Activated effector memory CD4-positive, alpha-beta T cell treated with anti-CD3 and anti-CD28 coated beads, Interleukin-2, amount 50 U/mL, for 16 hours (primary cell): ENCODE measurements around the gene MTARC2.
"Not testable (repeated sequence)": the region's sequence is repeated elsewhere in the genome, so short reads cannot be mapped to it uniquely, and the experiment has no call there.

Experiments used
- DNase-seq: peaks from one replicate; pipeline ENCODE4 v3.0.0-alpha.2; 2020

The MTARC2 gene

DNA sequence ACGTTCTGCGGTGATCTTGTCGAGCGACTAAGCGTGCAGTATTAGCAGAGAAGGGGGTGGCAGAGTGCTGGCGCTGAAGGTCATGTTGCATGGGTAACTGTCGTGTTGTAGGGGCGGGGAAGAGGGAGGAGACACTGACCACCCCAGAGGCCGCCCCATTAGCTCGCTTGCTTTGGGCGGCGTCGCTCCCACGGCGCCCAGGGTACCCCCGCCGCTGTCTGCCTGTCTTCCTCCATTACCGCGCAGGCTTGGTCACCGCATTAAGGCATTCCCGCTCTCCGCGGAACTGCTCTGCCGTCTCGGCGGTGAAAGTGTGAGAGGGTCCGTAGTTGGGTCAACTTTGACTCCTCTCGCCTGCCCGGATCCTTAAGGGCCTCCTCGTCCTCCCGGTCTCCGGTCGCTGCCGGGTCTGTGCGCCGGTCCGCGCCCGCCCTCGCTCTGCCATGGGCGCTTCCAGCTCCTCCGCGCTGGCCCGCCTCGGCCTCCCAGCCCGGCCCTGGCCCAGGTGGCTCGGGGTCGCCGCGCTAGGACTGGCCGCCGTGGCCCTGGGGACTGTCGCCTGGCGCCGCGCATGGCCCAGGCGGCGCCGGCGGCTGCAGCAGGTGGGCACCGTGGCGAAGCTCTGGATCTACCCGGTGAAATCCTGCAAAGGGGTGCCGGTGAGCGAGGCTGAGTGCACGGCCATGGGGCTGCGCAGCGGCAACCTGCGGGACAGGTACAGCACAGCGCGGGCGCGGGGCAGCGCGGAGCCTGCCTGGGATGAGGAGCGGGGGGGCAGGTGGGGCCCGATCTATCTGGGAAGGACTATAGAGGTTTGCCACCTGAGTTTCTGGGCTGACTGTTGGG, at the start of gene MTARC2:
TSS of gene MTARC2 (plus strand) at position 234 of the 846 bp plus-strand sequence. CDS start at position 444, 210 bp downstream.
- DNase-seq, result no peak

DNA sequence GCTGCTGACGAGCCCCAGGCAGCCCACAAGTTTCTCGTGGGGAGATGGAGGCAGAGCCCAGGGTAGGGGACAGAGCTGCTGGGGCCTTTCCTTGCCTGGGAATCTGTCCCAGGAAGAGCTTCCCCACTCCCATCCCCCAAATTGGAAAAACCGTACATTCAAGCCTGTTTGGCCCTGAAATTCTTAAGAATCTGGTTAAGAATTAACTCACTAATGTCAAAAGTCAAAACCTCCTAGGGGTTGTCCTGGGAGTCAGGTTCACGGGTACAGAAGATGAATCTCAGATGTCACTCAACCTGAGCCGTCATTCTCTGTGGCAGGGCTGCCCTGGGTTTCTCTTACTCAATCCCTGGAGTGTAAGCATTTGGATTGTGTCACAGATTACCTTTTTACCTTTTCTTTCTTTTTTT, 49.5 kb upstream of the MTARC2 start:
- no peak for DNase-seq

DNA sequence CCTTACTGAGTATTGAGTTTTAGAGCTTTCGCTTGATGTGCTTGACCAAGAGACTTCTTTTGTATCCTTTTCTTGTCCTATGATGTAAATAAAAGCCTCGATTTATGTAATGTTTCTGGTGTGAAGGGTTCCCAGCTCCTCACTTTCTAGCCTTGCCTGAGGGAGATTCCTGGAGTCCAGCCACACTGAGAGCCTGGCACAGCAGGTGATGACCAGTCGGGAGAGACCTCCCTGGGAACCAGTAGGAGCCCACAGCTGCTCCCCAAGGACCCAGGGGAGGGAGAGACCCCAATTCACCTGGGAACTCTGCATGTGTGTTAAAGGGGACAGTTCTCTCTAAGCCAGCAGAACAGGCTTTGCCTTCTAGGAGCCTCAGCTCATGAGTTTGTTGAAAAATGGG, 49.1 kb upstream of the MTARC2 start:
- no peak for DNase-seq

DNA sequence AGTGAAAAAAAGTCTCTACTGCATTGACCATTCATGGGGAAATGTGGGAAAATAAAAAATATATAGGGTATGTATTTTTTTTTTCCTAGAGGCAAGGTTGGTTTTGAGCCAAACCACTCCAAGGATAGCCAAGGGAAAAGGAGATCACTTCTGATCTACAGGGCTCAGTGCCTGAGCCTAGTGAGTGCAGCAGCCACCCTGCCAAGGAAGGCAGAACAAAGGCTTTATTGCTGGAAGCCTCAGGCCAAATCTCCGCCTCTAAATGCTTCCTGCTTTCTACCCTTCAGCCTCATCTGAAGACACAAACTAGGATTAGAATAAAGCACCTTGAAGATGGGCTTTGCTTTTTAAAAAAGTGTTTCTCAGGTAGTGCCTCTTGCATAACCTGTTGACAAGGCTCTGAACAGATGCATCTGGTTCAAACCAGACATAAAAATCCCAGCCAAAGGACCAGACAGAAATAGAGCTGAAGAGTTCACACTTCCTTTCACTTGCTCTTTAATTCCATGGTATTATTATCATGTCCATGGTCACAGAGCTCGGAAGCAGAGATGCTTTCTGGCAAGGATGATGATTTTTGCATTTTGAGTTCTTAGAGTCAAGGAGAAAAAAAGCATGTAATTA, 47.5 kb upstream of the MTARC2 start:
- DNase-seq, result no peak

DNA sequence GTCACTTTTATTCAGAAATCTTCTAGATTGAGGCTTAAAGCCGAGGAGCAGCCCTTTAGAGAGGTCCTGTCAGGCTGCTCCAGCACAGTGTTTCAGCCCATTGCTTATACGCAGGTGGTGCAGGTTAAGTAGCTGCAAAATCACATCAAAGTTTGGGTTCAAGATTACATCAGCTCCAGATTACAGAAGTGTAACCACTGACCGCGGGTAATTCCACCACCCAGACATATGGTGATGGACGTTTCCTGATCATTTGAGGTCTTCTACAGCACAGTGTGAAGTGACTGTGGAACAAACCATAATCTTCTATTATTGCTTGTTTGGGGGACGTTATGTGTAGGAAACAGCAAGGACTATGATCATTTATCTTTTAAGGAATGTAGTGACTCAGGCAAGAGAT, 46.1 kb upstream of the MTARC2 start:
- no peak for DNase-seq

DNA sequence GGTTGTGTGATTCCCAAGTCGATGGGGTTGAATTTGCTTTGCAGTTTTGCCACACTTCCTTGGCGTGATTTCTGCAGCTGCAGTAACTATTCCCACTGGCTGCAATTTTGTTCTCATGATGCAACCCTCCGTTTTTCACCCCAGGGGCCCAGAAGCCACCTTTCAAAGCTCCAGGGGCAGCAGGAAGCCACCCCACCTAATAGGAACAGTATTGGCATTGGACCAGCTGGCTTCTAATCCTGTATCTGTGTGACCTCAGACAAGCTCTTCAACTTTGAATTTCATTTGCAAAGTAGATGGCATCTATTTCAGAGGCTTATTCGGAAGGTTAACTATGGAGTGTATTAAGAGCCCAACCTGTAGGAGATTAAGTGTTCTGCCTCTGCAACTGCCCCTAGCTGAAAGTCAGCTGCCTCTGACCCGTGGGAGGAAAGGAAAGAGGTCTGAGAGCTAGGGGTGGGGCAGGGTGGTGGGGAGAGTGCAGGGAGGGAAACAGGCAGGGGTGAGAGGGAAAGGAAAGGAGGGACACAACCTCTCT, 45.3 kb upstream of the MTARC2 start:
- no peak for DNase-seq

DNA sequence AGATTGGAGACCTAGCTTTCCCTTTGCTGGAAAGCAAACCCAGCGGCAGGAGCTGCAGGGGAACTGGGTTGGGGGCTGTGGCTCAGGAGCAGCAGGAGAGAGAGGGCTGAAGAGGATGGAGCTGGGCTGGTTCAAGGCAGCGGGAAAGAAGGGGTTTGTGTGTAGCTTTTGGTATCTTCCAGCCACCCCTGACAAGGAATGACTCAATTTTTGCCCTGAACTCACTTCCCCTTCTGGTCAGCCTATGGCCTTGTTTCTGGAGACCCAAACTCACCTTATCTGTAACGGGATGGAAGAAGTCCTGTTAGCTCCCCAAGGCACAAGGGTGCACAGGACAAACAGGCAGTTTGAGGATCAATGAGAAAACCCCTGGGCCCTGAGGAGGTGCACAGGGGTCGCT, 44.8 kb upstream of the MTARC2 start:
- DNase-seq, result no peak

DNA sequence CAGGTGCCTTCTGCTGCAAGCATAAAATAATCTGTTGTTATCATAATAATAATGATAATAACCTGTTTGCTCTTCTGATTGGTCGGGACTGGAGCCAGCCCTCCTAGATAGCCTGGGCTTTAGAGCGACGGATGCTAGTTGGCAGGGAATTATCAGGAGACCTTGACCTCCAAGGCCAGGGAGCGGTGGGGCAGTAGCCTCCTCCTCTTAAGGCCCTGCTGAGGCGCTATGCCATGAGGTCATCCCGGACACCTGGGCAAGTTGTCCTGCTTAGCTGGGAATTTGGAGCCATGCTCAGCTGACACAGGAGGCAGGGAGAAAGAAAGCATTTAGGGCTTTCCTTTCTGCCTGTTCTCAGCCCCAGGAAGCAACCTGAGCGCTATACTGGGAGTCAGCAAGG, 42.3 kb upstream of the MTARC2 start:
- DNase-seq, result no peak

DNA sequence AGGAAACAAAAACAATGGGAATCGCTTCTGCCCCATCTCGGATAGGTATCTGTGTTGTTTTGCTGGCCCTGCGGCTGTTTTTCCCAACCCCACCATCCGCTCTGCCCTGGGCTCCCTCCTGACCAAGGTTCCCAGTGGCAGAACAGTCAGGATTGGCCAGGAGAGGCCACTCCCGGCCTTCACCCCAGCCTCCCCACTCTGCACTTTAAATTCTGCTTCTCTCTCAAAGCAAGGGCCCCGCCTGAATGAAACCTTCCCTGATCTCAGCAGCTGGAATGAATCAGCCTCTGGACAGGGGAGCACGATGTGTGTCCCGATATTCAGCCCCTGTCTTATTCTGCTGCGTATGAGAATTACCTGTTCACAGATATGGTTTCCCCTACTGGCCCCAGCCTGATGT, 41.6 kb upstream of the MTARC2 start:
- no peak for DNase-seq

DNA sequence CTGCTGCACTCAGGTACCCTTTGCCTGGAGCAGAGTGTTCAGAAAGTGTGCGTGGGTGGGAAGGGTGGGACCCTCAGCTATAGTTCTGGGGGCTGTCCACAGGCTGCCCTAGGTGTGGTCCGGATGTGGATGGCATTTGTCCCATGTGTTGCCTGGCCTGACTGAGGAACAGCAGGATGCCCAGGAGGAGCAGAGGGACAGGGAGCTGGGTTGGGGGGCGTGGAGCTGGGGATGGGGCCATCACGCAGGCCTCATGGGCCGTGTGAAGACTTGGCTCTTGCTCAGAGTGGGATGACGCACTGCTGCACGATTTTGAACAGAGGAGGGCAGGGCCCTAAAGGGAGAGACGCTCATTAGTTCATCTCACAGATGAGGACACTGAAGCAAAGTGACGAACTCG, 41.0 kb upstream of the MTARC2 start:
- DNase-seq, result no peak

DNA sequence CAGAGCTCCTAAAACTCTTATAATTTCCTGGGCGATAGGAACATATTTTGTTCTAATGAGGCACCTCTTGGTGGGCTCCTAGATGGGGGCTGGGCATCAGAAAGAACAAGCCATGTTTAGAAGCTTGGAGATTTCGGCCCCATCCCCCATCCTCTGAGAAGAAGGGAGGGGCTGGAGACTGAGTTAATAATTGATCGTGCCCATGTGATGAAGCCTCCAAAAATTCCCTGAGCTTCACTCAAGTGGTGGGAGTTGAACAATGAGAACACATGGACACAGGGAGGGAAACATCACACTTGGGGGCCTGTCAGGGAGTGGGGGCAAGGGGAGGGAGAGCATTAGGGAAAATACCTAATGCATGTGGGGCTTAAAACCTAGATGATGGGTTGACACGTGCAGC, 39.9 kb upstream of the MTARC2 start:
- DNase-seq, result no peak

DNA sequence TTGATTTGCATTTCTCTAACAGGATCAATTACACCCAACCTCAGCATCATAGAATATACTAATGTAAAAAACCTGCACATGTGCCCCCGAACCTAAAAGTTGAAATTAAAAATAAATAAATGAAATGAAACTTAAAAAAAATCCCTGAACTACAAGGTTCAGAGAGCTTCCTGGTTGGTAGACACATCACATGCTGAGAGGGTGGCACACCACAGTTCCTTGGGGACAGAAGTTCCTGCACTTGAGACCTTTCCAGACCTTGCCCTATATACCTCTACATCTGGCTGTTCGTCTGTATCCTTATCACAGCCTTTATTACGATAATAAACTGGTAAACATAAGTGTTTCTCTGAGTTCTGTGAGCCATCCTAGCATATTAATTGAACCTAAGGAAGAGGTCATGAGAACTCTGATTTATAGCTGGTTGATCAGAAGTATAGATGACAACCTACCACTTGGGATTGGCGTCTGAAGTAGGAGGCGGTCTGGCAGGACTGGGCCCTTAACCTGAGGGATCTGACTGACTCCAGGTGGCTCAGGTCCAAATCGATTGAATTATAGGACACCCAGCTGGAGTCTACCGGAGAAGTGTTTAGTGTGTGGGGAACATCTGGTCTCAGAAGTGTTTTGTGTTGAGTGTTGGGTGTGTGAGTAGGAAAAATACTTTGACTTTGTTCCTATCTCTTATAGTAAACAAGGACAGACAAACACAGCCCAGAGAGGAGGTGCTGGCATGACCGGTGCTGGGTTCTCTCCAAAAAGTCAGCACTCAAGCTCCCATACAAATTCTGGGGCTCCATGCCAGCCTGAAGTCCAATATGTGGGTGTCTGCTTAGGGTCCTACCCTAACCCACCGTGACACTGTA, 39.0 kb upstream of the MTARC2 start:
- DNase-seq, result no peak

DNA sequence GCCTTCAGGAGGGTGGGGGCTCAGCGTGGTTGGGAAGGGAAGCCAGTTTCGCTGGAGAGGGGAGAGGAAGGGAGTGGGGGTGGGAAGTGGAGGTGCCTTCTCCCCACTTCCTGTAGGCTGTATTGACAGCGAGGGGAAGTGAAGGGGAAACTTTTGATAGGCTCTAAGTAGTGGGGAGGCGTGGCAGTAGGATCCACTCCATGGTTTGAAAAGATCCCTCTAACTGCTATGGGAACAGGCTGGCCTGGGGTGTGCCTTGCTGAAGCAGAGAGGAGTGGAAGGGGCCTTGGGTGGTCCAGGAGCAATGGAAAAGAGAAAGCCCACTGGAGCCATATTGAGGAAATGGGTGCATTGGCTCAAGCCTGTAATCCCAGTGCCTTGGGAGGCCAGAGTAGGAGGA, 37.8 kb upstream of the MTARC2 start:
- DNase-seq, result no peak

DNA sequence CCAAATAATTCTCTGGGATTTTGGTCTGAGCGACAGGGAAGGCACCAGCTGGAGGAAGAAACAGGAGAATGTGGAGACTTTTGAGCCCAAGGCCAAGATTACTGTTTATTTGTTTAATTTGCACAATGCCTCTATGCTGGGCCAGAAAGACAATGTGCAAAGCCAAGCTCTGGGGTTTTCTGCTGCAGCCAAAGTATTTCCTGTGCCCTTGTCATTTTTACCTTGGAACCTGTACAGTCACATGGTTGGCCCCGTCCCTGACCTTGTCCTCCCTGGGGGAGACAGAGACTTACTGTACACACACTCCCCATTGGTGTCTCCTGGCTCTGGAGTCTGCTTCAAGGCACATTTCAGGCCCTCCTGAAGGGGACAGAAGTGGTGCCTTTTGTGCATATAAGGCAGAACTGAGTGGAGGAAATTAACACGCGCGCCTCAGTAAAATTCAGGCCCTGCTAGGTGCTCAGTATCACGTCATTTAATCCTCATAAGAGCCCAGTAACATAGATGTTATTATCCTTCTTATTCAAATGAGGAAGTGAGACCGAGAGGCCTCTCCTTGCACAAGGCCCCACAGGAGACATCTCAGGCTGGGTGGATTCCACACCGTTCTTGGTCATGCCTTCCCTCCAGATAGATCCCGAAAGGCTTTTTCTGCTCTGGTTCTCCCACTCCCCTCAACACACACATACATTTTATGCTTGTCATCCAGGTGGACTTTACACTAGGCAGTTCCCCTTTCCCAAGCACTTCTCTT, 36.9 kb upstream of the MTARC2 start:
- DNase-seq, result no peak

DNA sequence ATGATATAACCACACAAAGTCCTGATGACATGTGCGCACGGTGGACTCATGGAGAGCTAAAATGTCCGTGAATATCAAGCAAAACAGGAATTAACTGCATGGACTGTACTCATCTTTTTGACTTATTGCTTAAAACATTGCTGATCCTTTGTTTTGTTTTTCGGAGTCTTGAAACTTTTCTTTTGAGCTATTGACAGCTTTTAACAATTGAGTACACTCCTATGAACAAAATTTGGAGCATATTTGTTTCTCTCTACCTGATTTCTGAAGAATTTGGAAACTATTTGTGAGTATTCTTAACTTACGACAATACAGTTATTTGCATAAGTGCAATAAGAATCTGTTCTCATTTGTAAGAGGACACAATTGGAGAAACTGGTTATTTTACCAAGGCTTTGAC, 32.1 kb upstream of the MTARC2 start:
- DNase-seq, result not testable (repeated sequence)

DNA sequence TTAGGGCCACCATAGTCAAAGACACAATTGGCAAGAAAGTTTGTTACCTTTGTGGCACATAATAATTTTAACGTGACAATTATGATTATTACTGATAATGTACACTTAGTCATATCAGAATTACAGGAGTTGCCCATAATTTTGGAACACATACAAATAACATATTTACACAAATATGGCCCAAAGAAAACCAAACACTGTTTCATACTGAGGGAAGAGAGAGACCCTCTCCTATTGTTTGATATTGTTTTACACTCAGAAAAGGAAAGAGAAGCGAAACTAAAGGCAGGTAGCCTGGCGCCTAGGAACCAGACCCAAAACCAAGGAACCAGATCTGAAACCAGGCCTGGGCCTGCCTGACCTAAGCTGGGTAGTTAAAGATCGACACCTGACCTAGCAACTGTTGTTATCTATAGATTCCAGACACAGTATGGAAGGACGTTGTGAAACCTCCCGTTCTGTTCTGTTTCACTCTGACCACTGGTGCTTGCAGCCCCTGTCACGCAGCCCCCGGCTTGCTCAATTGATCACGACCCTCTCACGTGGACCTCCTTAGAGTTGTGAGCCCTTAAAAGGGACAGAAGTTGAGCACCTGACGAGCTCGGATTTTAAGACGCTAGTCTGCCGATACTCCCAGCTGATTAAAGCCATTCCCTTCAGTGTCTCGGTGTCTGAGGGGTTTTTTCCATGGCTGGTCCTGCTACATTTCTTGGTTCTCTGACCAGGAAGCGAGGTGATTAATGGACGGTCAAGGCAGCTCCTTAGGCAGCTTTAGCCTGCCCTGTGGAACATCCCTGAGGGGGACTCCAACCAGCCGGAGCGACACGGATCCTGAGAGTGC, 30.1 kb upstream of the MTARC2 start:
- no peak for DNase-seq

DNA sequence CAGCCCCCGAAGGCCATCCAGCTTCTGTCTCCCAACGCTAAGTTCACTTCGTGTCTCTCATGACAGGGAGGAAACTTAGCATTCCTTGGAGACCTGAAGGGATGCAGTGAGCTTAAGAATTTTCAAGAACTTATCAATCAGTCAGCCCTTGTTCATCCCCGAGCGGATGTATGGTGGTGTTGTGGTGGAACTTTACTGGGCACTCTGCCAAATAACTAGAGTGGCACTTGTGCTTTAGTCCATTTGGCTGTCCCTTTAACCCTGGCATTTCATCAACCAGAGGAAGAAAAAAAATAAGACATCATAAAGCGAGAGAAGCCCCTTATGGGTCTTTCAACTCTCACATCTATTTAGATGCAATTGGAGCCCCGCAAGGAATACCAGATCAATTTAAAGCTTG, 26.9 kb upstream of the MTARC2 start:
- DNase-seq, result not testable (repeated sequence)

DNA sequence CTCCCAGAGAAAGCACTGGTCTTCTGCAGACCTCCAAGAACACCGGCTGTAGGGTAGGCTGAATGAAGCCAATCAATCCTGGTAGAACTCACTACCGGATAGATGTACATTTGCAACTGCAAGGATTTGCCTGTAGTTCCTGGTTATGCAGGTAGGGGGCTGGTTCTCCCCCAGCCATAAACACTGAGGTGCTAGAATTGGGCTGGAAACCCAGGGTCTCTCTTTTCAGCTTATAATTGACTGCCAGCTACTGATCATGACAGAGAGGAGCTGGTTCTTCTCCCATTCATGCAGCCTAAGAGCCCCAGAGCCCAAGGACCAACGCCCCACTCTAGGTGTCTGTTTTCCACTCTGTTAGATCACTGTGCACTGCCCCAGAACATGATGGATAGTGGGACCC, 21.5 kb upstream of the MTARC2 start:
- DNase-seq, result no peak

DNA sequence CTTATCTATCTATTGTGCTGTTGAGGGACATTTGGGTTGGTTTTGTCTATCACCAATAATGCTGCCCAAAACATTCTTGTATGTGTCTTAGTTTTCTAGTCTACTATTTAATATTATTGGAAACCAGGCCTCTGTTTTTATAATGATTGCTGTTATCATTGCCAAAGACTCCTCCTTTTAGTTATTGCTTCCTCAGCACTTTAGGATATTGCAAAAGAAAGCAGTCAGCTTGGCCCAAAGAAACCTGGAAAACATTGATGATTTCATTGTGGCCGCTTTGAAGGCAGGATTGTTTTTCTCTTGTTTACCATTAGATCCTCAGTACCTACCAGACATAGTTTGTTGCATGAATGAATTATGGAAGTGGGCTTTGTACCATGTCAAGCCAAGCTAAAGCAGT, 20.6 kb upstream of the MTARC2 start:
- DNase-seq, result no peak

DNA sequence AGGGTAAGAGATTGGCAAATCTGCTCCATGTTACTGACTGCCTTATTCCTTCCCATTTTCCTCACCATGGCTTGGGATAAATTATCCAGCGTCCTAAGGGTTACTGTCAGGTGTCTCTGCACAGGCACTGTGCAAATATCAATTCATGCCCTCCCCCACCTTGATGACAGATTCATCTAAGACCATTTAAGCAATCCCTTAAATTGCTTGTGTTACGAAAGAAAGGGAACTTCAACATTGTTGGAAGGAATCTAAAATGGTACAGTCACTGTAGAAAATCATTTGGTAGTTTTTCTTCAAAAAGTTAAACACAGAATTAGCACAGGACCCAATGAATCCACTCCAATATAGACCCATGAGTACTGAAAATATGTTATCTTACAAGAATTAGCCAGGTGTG, 17.6 kb upstream of the MTARC2 start:
- DNase-seq, result no peak

DNA sequence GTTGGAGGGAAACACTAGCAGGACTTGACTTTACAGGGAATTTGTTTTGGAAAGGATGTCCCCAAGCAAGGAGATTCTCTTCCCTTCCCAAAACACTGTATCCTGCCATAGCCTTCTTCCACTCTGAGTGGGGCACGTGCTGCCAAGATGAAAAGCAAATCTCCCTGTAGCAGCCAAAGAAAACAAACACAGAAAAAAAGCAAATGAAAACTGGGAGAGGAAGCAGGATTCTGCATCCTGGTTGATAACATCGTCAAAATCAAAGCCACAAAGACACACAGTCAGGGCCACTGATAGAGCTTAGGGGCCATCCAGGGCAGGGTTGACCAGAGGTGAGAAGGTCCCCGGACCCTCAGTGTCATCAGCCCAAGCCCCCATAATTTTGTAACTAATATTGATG, 16.0 kb upstream of the MTARC2 start:
- DNase-seq, result no peak

DNA sequence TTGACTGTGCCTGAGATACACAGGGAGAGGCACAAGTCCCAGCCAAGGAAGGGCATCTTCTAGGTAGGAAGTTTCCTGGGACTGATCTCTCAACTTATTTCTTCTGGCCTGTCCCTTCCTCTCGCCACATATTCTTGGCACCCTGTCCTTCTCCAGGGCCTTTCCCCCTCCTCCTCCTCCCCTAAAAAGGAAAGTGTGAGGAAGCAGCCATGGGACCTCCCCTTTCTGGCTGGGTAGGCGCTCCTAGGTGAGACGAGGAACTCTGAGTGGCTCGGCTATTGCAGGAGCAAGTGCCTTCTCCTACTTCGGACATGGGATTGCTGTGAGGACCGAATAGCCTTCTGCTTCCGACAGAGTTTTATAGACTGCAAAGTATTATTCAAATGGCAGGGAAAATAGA, 15.5 kb upstream of the MTARC2 start:
- no peak for DNase-seq
